ENCODE measurements around the gene TIMM22.
A peak's percentile ranks its signal among the peaks of the same experiment; 100 is the strongest.
"Not testable (repeated sequence)": the region's sequence is repeated elsewhere in the genome, so short reads cannot be mapped to it uniquely, and the experiment has no call there.

Gene TIMM22

DNA sequence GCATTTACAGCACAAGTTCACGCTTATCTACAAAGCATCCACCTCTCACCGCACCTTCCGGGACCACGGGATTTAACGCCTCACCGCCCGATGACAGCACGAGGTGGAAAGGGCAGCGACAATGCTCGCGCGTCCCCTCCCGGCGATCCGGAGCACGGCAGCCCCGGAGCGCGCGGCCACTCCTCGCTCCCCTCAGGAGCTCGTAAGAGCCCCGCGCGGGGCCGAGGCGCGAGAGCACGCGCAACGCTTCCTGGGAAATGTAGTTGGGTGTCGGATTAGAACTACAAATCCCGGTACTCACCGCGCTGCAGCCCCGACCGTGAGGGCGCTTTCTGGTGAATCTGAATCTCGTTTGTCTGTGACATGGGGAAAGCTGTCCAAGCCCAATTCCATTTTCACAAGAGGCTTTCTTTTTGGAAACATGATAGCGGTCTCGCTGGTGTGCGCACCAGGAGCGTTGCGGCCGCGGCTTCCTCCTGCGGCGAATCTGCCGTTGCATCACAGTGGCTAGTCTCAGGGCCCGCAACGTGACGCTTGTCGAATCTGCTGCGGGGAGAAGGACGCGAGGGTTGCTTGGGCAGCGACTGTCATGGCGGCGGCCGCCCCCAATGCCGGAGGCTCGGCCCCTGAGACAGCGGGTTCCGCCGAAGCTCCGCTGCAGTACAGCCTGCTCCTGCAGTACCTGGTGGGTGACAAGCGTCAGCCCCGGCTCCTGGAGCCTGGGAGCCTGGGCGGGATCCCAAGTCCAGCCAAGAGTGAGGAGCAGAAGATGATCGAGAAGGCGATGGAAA, at the start of gene TIMM22:
TIMM22 (plus strand) TSS at position 576 of the 791 bp plus-strand sequence; CDS start at position 590, 14 bp downstream.
- peak; percentile 92 for DNase-seq
- Histone ChIP-seq H3K27me3 (replicated peaks) (no peaks in the 10 kb centered on the region), H3K4me3 (ENCODE audit: low read depth, low read length) (peak within 1 kb of the TSS; percentile 100), H3K27ac (peak within 1 kb of the TSS; percentile 98), H3K36me3 (replicated peaks) (peaks cover 16% of the 10 kb centered on the region)
- in situ Hi-C loops (cut with HindIII; ENCODE audit: low pct_ligation_motif_present, low sequenced_read_pairs): loop anchor here (25.0 kb wide), 1 partner anchor 209 kb away; the partner anchor contains the start of genes GLOD4 and MRM3
- TF ChIP-seq CTCF (IDR thresholded peaks at IDR 0.05; ENCODE audit: low read depth, low read length, missing control alignments): peak; percentile 76

GRCh38 chr17:948284-948852, 48.6 kb upstream of the TIMM22 start:
- Histone ChIP-seq H3K27me3 (replicated peaks) (peaks cover 4% of the 10 kb centered on the region), H3K36me3 (replicated peaks) (no peaks in the 10 kb centered on the region), H3K27ac (no peak overlapping the region), H3K4me3 (ENCODE audit: low read depth, low read length) (no peak overlapping the region)
- TF ChIP-seq CTCF (IDR thresholded peaks at IDR 0.05; ENCODE audit: low read depth, low read length, missing control alignments): no peak
- in situ Hi-C loops (cut with HindIII; ENCODE audit: low pct_ligation_motif_present, low sequenced_read_pairs): no loop called here
- no peak for DNase-seq

DNA sequence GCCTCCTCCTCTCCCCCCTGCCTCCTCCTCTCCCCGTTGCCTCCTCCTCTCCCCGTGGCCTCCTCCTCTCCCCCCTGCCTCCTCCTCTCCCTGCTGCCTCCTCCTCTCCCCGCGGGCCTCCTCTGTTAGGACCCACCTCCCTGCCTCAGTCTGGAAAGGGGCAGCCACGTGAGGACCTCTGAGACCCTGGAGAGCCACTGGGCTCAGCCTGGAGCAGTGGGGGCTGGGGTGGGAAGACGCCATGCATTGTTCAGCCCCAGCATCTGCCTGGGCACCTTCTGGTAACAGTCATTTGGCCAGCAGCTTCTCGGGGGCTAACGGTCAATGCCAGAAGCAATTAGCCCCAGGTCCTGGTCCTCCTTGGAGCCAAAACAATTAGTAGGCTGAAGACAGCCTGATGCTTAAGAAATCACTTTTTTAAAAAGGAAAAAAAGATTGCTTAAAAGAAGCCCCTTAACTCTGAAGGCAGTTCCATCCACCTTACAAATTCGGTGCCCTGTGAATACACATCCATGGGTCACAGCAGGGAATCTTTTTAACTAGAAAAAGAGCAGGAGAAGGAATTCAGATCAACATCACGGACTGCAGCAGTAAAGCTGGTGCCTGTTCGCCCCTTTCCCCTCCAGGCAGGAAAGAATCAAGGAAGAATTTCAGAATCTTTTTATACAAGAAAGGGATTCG, 47.2 kb upstream of the TIMM22 start:
- no peak for TF ChIP-seq CTCF (IDR thresholded peaks at IDR 0.05; ENCODE audit: low read depth, low read length, missing control alignments)
- in situ Hi-C loops (cut with HindIII; ENCODE audit: low pct_ligation_motif_present, low sequenced_read_pairs): no loop called here
- no peak for DNase-seq
- Histone ChIP-seq H3K4me3 (ENCODE audit: low read depth, low read length) (no peak overlapping the region), H3K36me3 (replicated peaks) (no peaks in the 10 kb centered on the region), H3K27me3 (replicated peaks) (peaks cover 4% of the 10 kb centered on the region), H3K27ac (no peak overlapping the region)

- TF ChIP-seq CTCF (IDR thresholded peaks at IDR 0.05; ENCODE audit: low read depth, low read length, missing control alignments): peak; percentile 7
- in situ Hi-C loops (cut with HindIII; ENCODE audit: low pct_ligation_motif_present, low sequenced_read_pairs): no loop called here
- Histone ChIP-seq H3K27ac (peak overlapping the region; percentile 63), H3K27me3 (replicated peaks) (peaks cover 4% of the 10 kb centered on the region), H3K36me3 (replicated peaks) (no peaks in the 10 kb centered on the region), H3K4me3 (ENCODE audit: low read depth, low read length) (peak overlapping the region; percentile 24)
- DNase-seq: peak; percentile 83
Observed at GRCh38 chr17:951325-952132, 45.4 kb upstream of the TIMM22 start.

- H3K27ac ChIP-seq; H3K27me3 ChIP-seq (replicated peaks); in situ Hi-C loops (cut with HindIII; ENCODE audit: low pct_ligation_motif_present, low sequenced_read_pairs); DNase-seq; H3K4me3 ChIP-seq (ENCODE audit: low read depth, low read length); H3K36me3 ChIP-seq (replicated peaks): not testable (repeated sequence)
Observed at GRCh38 chr17:952592-952991, 44.3 kb upstream of the TIMM22 start.

Measured in brain microvascular endothelial cell (primary cell).